Measurements from ENCODE around the gene ZNRF3.

ZNRF3 gene

DNA sequence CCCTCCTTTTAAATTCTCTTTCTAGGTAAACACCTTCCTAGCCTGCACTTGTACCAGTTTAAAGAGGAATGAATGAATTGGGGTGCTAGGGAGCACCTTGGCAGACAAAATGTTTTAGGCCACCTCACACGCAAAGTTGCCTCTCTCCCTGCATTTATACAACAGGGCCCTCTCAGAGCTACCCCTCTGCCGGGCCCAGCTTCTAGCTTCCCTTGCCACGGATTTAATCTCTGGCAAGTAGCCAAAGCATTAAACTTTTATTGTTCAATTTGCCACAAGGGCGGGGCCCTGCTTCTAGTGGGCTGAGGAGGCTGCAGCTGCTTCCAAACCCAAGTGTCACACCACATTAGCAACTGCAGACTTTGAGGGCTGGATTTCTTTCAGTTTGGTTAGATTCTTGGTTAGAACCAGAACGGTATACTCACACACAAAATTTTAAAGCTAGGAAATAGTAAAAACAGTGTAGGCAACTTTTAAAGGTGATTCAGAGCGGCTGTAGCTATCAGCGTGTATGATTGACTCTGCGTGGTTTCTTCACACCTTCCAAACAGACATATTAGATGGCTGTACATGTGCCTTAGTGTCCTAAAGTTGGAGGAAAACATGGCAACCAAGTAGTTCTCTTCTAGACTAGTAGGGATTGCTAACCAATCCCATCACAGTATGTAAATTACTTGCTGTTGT, 196.0 kb downstream of the ZNRF3 start:
- Histone ChIP-seq H3K4me3 (ENCODE audit: insufficient read depth in 1 of 2, low read depth in 1 of 2, low read length in 2 of 2) (no peak overlapping the region), H2BK12ac (ENCODE audit: low read length in 2 of 2) (no peak overlapping the region), H3K9ac (ENCODE audit: low read length) (no peak overlapping the region), H3K23ac (ENCODE audit: low read length in 2 of 2) (no peak overlapping the region), H3K4me2 (ENCODE audit: low read length, poor library complexity, severe bottlenecking) (no peak overlapping the region), H3K4me1 (ENCODE audit: control insufficient read depth, insufficient read depth, low read depth, low read length) (no peaks in the 10 kb centered on the region), H4K8ac (ENCODE audit: low read length) (no peak overlapping the region), H3K27ac (ENCODE audit: low read length, poor library complexity, severe bottlenecking) (no peak overlapping the region), H3K14ac (ENCODE audit: low read length in 2 of 2) (no peak overlapping the region), H4K91ac (ENCODE audit: low read length) (no peak overlapping the region), H2AK5ac (ENCODE audit: low read length, severe bottlenecking) (no peak overlapping the region), H2BK15ac (ENCODE audit: low read depth, poor library complexity, severe bottlenecking) (peak overlapping the region; percentile 45), H3K79me1 (replicated peaks; ENCODE audit: low read length, poor library complexity, severe bottlenecking) (no peaks in the 10 kb centered on the region), H3K18ac (ENCODE audit: low read depth in 1 of 2, low read length in 2 of 2) (no peak overlapping the region), H2BK5ac (ENCODE audit: low read depth, low read length, poor library complexity, severe bottlenecking) (no peak overlapping the region), H2BK120ac (ENCODE audit: low read depth, low read length) (no peak overlapping the region), H3K9me3 (ENCODE audit: control insufficient read depth, low read length) (no peaks in the 10 kb centered on the region), H2AFZ (ENCODE audit: low read depth, low read length) (no peak overlapping the region), H3K36me3 (ENCODE audit: control insufficient read depth in 1 of 2, insufficient read depth in 2 of 2, low read depth in 1 of 2, low read length in 2 of 2) (no peaks in the 10 kb centered on the region), H3K27me3 (ENCODE audit: control insufficient read depth in 1 of 2, insufficient read depth in 1 of 2, low read length in 2 of 2) (no peaks in the 10 kb centered on the region), H3K4ac (ENCODE audit: low read depth in 1 of 2, low read length in 2 of 2) (no peak overlapping the region)
- no peak for DNase-seq
- WGBS: 95% methylated on average over 6 of the region's 8 CpGs

DNA sequence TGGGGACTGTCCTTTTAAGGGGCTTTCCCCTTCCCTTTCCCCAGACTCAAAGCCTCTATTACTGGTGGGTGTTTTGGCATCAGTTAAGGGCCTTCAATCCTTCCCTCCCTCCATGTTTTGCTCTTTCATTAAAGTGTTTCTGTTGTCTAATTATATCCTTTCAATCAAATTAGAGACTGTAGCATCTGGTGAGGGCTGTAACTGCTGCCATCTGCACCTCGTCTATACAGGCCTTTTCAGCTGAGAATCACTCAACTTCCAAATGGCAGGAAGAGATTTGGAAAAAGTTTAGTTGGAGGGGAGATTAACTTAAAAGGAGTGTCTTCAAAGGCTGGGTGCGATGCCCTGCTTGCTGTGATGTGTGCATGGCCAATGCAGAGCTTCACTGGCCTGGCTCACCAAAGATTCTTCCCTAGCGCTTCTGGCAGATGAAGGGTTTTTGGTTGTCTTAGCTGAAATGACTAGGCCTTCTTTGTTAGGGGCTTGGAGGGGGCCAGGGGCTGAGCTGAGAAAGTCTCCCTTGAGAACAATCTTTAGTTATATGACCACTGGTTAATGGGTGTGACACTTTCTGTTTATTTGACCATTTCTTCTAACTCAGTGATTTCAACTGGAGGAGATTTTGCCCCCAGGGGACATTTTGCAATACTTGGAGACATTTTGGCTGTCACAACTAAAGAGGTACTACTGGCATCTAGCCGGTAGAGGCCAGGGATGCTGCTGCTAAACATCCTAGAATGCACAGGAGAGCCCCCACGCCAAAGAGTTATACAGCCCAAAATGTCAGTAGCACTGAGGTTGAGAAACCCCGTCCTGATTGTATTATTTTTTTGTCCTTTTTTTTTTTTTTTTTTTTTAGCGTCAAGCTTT, 197.0 kb downstream of the ZNRF3 start:
- no peak overlapping the region for H3K4me2 ChIP-seq (ENCODE audit: low read length, poor library complexity, severe bottlenecking)
- no peak overlapping the region for H3K18ac ChIP-seq (ENCODE audit: low read depth in 1 of 2, low read length in 2 of 2)
- H3K14ac ChIP-seq (ENCODE audit: low read length in 2 of 2): no peak overlapping the region
- H2BK15ac ChIP-seq (ENCODE audit: low read depth, poor library complexity, severe bottlenecking): no peak overlapping the region
- no peak overlapping the region for H3K4ac ChIP-seq (ENCODE audit: low read depth in 1 of 2, low read length in 2 of 2)
- H2BK12ac ChIP-seq (ENCODE audit: low read length in 2 of 2): no peak overlapping the region
- no peak overlapping the region for H4K91ac ChIP-seq (ENCODE audit: low read length)
- H3K9me3 ChIP-seq (ENCODE audit: control insufficient read depth, low read length): no peaks in the 10 kb centered on the region
- no peaks in the 10 kb centered on the region for H3K36me3 ChIP-seq (ENCODE audit: control insufficient read depth in 1 of 2, insufficient read depth in 2 of 2, low read depth in 1 of 2, low read length in 2 of 2)
- H3K27me3 ChIP-seq (ENCODE audit: control insufficient read depth in 1 of 2, insufficient read depth in 1 of 2, low read length in 2 of 2): no peaks in the 10 kb centered on the region
- peak; percentile 39 for DNase-seq
- no peak overlapping the region for H2AK5ac ChIP-seq (ENCODE audit: low read length, severe bottlenecking)
- H2BK5ac ChIP-seq (ENCODE audit: low read depth, low read length, poor library complexity, severe bottlenecking): no peak overlapping the region
- no peak overlapping the region for H3K4me3 ChIP-seq (ENCODE audit: insufficient read depth in 1 of 2, low read depth in 1 of 2, low read length in 2 of 2)
- WGBS: 82% methylated on average over 5 of the region's 7 CpGs
- H2AFZ ChIP-seq (ENCODE audit: low read depth, low read length): no peak overlapping the region
- no peak overlapping the region for H3K23ac ChIP-seq (ENCODE audit: low read length in 2 of 2)
- H3K27ac ChIP-seq (ENCODE audit: low read length, poor library complexity, severe bottlenecking): no peak overlapping the region
- H3K9ac ChIP-seq (ENCODE audit: low read length): no peak overlapping the region
- H3K79me1 ChIP-seq (replicated peaks; ENCODE audit: low read length, poor library complexity, severe bottlenecking): no peaks in the 10 kb centered on the region
- no peak overlapping the region for H2BK120ac ChIP-seq (ENCODE audit: low read depth, low read length)
- no peaks in the 10 kb centered on the region for H3K4me1 ChIP-seq (ENCODE audit: control insufficient read depth, insufficient read depth, low read depth, low read length)
- H4K8ac ChIP-seq (ENCODE audit: low read length): no peak overlapping the region

DNA sequence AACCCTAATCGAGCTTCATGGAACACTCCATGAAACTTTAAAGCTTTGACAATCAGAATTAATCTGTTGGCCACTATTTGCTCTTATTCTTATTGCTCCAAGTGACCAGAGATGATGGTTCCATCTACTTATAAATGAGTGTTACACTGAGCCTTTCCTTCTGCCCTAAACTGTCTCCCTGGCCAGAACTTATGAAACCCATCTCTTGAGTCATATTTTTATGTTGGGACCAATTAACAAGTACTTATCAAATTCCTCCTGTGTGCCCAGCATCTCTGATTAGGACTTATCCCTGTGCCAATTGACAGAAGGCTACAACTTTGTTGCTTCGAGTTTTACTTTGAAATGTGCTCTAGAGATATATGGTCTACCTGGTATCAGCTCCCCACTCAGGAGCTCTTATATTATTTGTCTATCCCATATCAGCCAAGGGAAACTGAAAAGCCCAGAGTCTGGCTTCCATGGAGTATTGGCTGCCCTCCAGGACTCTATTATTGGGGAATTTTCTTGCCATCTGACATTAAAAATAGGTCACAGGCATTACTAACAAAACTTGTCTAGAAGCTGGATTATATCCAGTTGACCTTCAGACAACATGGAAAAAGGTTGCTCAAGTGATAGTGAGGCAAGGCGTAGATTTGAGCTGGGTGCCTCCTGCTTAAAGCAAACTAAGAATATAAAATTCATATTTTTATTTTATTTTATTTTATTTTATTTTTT, 198.3 kb downstream of the ZNRF3 start:
- Histone ChIP-seq H3K9ac (ENCODE audit: low read length) (no peak overlapping the region), H3K18ac (ENCODE audit: low read depth in 1 of 2, low read length in 2 of 2) (no peak overlapping the region), H2BK120ac (ENCODE audit: low read depth, low read length) (no peak overlapping the region), H2AK5ac (ENCODE audit: low read length, severe bottlenecking) (no peak overlapping the region), H2AFZ (ENCODE audit: low read depth, low read length) (no peak overlapping the region), H3K27ac (ENCODE audit: low read length, poor library complexity, severe bottlenecking) (no peak overlapping the region), H3K4me3 (ENCODE audit: insufficient read depth in 1 of 2, low read depth in 1 of 2, low read length in 2 of 2) (no peak overlapping the region), H3K79me1 (replicated peaks; ENCODE audit: low read length, poor library complexity, severe bottlenecking) (no peaks in the 10 kb centered on the region), H3K4me2 (ENCODE audit: low read length, poor library complexity, severe bottlenecking) (no peak overlapping the region), H4K8ac (ENCODE audit: low read length) (no peak overlapping the region), H2BK5ac (ENCODE audit: low read depth, low read length, poor library complexity, severe bottlenecking) (no peak overlapping the region), H2BK15ac (ENCODE audit: low read depth, poor library complexity, severe bottlenecking) (no peak overlapping the region), H4K91ac (ENCODE audit: low read length) (no peak overlapping the region), H3K23ac (ENCODE audit: low read length in 2 of 2) (no peak overlapping the region), H3K36me3 (ENCODE audit: control insufficient read depth in 1 of 2, insufficient read depth in 2 of 2, low read depth in 1 of 2, low read length in 2 of 2) (no peaks in the 10 kb centered on the region), H3K4ac (ENCODE audit: low read depth in 1 of 2, low read length in 2 of 2) (no peak overlapping the region), H3K27me3 (ENCODE audit: control insufficient read depth in 1 of 2, insufficient read depth in 1 of 2, low read length in 2 of 2) (no peaks in the 10 kb centered on the region), H3K9me3 (ENCODE audit: control insufficient read depth, low read length) (no peaks in the 10 kb centered on the region), H3K14ac (ENCODE audit: low read length in 2 of 2) (no peak overlapping the region), H3K4me1 (ENCODE audit: control insufficient read depth, insufficient read depth, low read depth, low read length) (no peaks in the 10 kb centered on the region), H2BK12ac (ENCODE audit: low read length in 2 of 2) (no peak overlapping the region)
- DNase-seq: no peak
- WGBS: 89% methylated on average over 2 of the region's 3 CpGs
